Measurements from ENCODE around the gene FRMD4A.

FRMD4A gene

DNA sequence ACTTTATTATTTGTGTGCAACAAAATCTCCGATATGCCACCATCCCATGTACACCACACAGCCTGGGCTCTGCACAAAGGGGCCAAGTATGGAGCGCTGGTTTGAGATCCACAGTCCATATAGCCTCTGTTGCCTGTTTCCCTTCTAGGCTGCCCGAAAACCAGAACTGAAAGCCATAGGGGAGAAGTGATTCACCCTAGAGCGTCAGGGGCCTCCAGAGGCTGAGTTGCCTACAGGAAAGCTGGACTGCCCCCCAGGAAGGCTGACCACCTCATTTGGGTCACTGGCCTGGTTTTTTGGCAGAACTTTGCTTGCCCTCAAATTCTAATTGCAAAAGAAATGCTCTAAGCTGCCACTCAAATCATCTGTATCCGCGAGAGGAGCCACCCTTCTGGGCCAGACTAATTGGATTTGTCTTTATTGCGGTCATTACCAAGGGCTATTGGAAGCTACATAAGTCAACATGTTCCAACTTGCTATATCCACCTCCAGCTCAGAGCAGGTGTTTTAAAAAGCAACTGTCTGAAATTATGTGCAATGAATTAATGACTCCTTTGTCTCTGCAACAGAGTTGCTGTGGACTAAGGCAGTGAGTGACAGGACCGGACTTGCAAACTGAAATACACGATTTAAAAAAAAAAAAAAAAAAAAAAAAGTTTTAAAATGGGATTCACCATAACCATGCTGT, 28.3 kb upstream of the FRMD4A start:
- no peak for DNase-seq (ENCODE audit: low spot score in 2 of 2)
- Mint-ChIP-seq H3K27ac (no peak overlapping the region), H3K36me3 (no peaks in the 10 kb centered on the region), H3K4me1 (no peaks in the 10 kb centered on the region), H3K4me3 (no peak overlapping the region), H3K9me3 (no peaks in the 10 kb centered on the region), H3K27me3 (peaks cover 11% of the 10 kb centered on the region)
- no peak for ATAC-seq (ENCODE audit: low read depth)

DNA sequence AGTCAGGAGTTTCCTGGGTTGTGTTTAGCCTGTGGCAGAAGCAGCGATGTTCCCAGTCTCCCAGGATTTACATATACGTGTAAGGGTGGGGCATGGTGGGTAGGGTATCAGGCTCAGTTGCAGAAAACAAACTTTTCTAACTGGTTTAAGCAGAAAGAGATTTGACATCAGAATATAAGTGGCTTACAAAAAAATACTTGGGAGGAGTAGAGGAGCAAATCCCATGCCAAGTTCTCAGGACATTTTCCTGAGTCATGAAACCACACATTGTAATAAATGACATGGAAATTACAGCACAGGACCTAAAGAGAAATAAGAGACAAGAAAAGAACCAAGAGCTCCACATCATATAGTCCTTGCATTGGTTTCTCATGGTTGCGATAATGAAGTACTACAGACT, 26.2 kb upstream of the FRMD4A start:
- H3K4me1 Mint-ChIP-seq: no peaks in the 10 kb centered on the region
- H3K9me3 Mint-ChIP-seq: no peaks in the 10 kb centered on the region
- peaks cover 3% of the 10 kb centered on the region for H3K27me3 Mint-ChIP-seq
- no peaks in the 10 kb centered on the region for H3K36me3 Mint-ChIP-seq
- DNase-seq (ENCODE audit: low spot score in 2 of 2) (no peak), ATAC-seq (ENCODE audit: low read depth) (no peak)
- H3K4me3 Mint-ChIP-seq: no peak overlapping the region
- H3K27ac Mint-ChIP-seq: no peak overlapping the region

DNA sequence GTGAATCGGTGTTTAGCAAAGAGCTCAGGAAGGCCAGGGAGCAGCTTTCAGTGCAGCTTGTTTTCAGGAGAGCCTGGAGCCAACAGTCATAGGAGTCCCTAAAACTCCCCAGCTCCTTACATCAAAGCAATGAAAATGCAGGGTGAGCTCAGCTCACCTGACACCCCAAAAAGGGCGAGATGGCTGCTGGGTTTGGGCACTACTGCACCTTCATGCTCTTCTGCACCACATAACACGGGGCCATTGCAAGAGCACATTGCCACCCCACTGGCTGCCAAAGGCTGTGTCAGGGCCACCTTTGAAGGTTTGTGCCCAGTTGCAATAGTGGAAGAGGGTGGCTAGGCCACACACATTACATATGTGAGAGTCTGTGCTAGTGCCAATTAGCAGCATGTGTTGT, 25.0 kb upstream of the FRMD4A start:
- ATAC-seq (ENCODE audit: low read depth) (no peak), DNase-seq (ENCODE audit: low spot score in 2 of 2) (no peak)
- Mint-ChIP-seq H3K27ac (no peak overlapping the region), H3K4me3 (no peak overlapping the region), H3K9me3 (no peaks in the 10 kb centered on the region), H3K36me3 (no peaks in the 10 kb centered on the region), H3K4me1 (no peaks in the 10 kb centered on the region), H3K27me3 (peaks cover 2% of the 10 kb centered on the region)

DNA sequence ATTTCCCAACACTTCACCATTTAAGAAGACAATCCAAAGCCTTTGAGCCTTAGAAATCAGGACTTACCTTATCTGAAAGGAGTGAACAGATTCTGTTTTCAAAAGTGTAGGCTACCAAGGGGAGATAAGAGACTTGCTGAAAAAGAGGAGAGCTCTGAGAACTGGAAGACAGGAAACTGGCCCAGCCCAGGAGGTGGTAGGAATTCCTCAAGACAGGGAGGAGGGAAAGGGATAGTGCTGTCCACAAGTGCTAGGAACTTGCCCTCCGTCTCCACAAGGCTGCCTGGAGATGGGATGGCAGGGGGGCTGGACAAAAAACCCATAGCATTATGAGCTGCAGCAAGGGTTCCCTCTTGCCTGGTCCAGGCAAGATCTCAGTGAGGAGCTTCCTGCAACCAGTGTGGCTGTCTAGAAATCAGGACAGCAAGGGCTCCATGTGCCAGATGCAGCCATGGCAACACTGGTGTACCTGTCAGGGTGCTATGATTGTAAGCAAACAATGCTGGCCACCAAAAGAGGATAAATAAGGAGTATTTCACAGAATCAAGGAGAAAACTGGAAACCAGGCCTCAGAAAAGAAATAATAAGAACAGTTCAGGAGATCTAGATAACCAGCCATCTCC, 22.7 kb upstream of the FRMD4A start:
- H3K9me3 Mint-ChIP-seq: no peaks in the 10 kb centered on the region
- H3K27ac Mint-ChIP-seq: no peak overlapping the region
- no peak for ATAC-seq (ENCODE audit: low read depth)
- peaks cover 7% of the 10 kb centered on the region for H3K27me3 Mint-ChIP-seq
- H3K36me3 Mint-ChIP-seq: no peaks in the 10 kb centered on the region
- no peaks in the 10 kb centered on the region for H3K4me1 Mint-ChIP-seq
- no peak for DNase-seq (ENCODE audit: low spot score in 2 of 2)
- H3K4me3 Mint-ChIP-seq: no peak overlapping the region

DNA sequence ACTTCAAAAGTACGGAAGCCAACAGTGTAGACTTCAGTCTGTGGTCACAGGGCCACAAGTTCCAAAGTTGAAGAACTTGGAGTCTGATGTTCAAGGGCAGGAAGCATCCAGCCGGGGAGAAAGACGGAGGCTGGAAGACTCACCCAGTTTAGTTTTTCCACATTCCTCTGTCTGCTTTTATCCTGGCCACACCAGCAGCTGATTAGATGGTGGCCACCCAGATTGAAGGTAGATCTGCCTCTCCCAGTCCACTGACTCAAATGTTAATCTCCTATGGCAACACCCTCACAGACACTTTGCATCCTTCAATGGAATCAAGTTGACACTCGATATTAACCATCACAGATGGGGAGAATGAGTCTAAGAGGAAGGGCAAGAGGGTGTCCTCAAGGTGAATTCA, 19.3 kb upstream of the FRMD4A start:
- ATAC-seq (ENCODE audit: low read depth) (no peak), DNase-seq (ENCODE audit: low spot score in 2 of 2) (no peak)
- Mint-ChIP-seq H3K4me1 (no peaks in the 10 kb centered on the region), H3K27ac (no peak overlapping the region), H3K27me3 (peaks cover 14% of the 10 kb centered on the region), H3K36me3 (no peaks in the 10 kb centered on the region), H3K9me3 (no peaks in the 10 kb centered on the region), H3K4me3 (no peak overlapping the region)

DNA sequence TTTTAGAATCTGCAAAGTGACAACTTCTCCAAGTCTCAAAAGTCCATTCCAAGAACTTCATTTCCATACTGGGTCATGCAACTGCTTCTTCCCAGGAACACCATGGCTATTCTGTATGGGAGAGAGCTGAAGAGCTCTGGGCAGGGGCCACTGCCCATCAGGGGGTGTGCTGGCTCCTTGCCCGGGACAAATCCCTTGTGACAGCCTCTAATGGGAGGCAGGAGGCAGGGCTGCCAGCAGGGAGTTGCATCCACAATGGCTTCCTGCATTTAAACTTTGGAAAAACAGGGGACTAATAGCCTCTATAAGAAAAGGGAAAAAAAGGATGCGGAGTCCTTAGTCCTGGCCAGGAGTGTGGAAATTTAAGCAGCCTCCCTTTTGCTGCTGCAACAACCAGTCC, 18.4 kb upstream of the FRMD4A start:
- Mint-ChIP-seq H3K27ac (no peak overlapping the region), H3K4me1 (no peaks in the 10 kb centered on the region), H3K27me3 (peaks cover 14% of the 10 kb centered on the region), H3K36me3 (no peaks in the 10 kb centered on the region), H3K9me3 (no peaks in the 10 kb centered on the region), H3K4me3 (no peak overlapping the region)
- DNase-seq (ENCODE audit: low spot score in 2 of 2): no peak
- no peak for ATAC-seq (ENCODE audit: low read depth)

DNA sequence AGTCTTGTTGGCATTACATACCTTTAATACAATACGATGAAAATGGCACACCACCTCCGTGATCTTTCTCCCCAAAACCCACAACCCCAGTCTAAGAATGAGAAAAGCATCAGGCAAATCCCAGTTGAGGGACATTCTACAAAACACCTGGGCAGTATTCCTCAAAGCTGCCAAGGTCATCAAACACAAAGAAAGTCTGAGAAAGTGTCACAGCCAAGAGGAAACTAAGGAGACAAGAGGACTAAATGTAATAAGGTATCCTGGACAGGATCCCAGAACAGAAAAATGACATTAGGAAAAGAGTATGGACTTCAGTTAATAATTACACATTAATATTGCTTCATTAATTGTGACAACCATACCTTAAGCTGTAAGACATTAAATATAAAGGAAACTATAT, 14.5 kb upstream of the FRMD4A start:
- no peaks in the 10 kb centered on the region for H3K36me3 Mint-ChIP-seq
- H3K9me3 Mint-ChIP-seq: no peaks in the 10 kb centered on the region
- no peak overlapping the region for H3K4me3 Mint-ChIP-seq
- no peak overlapping the region for H3K27ac Mint-ChIP-seq
- peaks cover 18% of the 10 kb centered on the region for H3K27me3 Mint-ChIP-seq
- DNase-seq (ENCODE audit: low spot score in 2 of 2): no peak
- no peaks in the 10 kb centered on the region for H3K4me1 Mint-ChIP-seq
- ATAC-seq (ENCODE audit: low read depth): no peak

DNA sequence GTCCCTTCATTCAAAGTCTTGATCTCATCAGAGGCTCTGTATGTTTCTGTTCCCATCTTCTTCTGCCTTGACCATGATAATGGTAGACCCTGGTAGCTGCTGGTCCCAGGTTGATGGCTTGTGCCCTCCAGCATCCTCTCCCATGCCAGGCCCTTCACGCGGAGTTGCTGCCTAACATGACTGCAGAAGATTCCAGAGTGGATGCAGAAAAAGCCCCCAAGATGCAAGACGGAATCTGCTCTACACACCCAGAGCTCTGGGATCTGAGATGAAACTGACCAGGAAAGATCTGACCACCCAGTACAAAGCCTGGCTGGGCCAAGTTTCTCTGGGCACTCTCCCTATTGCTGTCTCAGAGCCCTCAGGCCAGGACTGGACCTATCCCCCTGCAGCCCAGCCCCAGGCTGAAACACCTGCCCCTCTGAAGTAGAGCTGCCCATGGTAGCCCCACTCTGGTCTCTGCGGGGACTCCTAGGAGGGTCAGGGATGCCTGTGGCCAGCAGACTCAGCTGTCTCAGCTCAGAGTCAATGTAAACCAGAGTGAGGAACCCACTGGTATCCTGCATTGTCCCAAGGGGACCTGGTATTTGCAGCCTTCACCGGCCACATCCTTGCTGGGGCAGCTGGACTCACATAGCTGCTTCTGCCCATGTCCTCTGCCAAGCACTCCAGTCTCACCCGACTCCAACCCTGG, 9.5 kb upstream of the FRMD4A start:
- Mint-ChIP-seq H3K36me3 (no peaks in the 10 kb centered on the region), H3K27me3 (peaks cover 9% of the 10 kb centered on the region), H3K9me3 (no peaks in the 10 kb centered on the region), H3K4me3 (no peak overlapping the region), H3K4me1 (peaks cover 2% of the 10 kb centered on the region), H3K27ac (no peak overlapping the region)
- DNase-seq (ENCODE audit: low spot score in 2 of 2): no peak
- no peak for ATAC-seq (ENCODE audit: low read depth)

DNA sequence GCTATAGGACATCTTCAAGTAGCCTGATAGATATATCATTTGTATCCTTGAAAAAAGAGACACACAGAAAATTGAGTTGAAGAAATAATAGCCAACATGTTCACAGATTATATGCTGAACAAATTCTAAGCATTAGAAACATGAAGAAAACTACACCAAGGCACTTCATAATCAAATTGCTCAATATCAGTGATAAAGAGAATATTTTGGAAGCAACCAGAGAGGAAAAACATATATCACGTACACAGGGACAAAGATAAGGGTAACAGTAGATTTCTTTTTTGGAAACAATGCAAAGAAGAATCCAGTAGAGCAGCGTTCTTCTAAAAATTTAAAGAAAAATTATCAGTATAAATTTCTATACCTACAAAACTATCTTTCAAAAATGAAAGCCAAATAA, 6.0 kb upstream of the FRMD4A start:
- no peak for ATAC-seq (ENCODE audit: low read depth)
- Mint-ChIP-seq H3K27ac (no peak overlapping the region), H3K4me3 (no peak overlapping the region), H3K9me3 (no peaks in the 10 kb centered on the region), H3K27me3 (peaks cover 9% of the 10 kb centered on the region), H3K36me3 (no peaks in the 10 kb centered on the region), H3K4me1 (peaks cover 2% of the 10 kb centered on the region)
- no peak for DNase-seq (ENCODE audit: low spot score in 2 of 2)

DNA sequence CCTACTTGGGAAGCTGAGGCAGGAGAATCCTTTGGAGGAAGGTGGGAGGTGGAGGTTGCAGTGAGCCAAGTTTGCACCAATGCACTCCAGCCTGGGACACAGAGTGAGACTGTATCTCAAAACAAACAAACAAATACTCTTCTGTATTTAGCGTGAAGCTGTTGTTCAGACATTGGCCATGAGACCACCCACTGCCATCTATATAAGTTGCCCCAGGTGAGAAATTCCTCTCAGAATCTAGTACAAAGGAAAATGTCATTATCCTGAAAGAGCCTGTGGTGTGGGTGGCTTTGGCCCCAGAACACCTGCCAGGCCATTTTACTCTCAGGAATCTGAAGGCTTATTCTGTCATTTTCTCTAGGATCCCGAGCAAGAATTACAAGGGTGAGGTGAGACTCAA, 4.0 kb upstream of the FRMD4A start:
- no peaks in the 10 kb centered on the region for H3K9me3 Mint-ChIP-seq
- DNase-seq (ENCODE audit: low spot score in 2 of 2) (no peak), ATAC-seq (ENCODE audit: low read depth) (no peak)
- H3K4me3 Mint-ChIP-seq: no peak overlapping the region
- H3K27me3 Mint-ChIP-seq: peaks cover 8% of the 10 kb centered on the region
- H3K36me3 Mint-ChIP-seq: no peaks in the 10 kb centered on the region
- H3K4me1 Mint-ChIP-seq: peaks cover 2% of the 10 kb centered on the region
- H3K27ac Mint-ChIP-seq: no peak overlapping the region

DNA sequence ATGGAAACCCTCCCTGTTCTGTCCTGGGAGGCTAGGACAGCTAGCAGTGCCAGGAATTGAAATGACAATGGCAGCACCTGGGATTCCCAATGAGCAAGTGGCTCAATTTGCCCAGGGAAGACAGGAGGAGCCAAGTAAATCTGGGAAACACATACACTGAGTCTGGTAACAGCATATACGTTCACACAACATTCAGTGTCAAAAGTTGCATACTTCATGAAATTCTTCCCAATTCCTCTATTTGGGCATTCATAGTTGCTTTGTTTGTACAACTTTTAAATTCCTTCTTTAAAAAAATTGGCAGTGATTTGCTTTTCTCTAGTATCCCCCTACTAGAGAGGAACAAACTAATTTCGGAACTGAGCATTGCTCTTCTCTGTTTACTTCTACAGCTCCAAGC, 2.9 kb upstream of the FRMD4A start:
- H3K9me3 Mint-ChIP-seq: no peaks in the 10 kb centered on the region
- H3K36me3 Mint-ChIP-seq: no peaks in the 10 kb centered on the region
- H3K27ac Mint-ChIP-seq: no peak overlapping the region
- H3K27me3 Mint-ChIP-seq: peaks cover 7% of the 10 kb centered on the region
- no peak for DNase-seq (ENCODE audit: low spot score in 2 of 2)
- H3K4me3 Mint-ChIP-seq: no peak overlapping the region
- ATAC-seq (ENCODE audit: low read depth): no peak
- H3K4me1 Mint-ChIP-seq: peaks cover 2% of the 10 kb centered on the region

DNA sequence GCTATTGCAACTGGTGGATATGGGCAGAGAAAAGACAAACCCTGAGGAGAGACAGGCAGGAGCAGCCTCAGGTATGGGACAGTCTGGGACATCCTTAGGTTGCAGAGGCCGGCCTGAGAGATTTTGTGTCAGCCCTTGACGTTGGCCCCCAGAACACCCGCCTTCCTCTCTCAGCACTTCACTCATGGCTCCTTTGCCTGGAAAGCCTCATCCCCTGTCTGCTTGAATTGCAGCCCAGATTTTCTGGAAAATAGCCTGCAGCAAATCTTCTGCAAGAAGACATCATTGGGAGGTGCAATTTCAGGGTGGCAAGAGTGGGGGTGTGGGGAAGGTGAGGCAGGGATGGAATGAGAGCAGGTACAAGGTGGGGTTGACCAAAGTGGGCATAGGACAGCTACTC, 2.2 kb upstream of the FRMD4A start:
- Mint-ChIP-seq H3K27me3 (peaks cover 7% of the 10 kb centered on the region), H3K4me1 (peaks cover 2% of the 10 kb centered on the region), H3K9me3 (no peaks in the 10 kb centered on the region), H3K36me3 (no peaks in the 10 kb centered on the region), H3K4me3 (no peak overlapping the region), H3K27ac (no peak overlapping the region)
- DNase-seq (ENCODE audit: low spot score in 2 of 2) (no peak), ATAC-seq (ENCODE audit: low read depth) (no peak)

DNA sequence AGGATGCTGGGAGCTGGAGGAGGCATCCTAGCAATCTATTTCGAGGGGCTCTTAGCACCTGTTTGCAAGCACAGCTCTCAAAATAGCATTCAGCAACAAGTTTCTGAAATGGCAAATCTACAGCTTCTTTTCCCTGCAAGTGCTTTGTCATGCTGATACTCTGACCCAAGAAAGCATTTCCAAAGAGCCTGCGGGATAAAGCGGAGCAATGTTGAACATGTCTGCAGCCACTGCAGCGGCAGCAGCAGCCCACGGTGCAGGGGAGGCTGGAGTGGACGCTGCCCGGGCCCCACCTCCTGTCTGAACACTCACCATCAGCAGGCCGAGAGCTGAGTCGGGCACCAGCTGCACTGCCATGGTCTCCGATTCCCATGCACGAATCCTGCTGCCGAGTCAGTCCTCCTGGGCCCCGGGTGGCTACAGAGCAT, 964 bp downstream of the FRMD4A start:
- no peak for DNase-seq (ENCODE audit: low spot score in 2 of 2)
- no peak for ATAC-seq (ENCODE audit: low read depth)
- no peak overlapping the region for H3K4me3 Mint-ChIP-seq
- no peak overlapping the region for H3K27ac Mint-ChIP-seq
- no peaks in the 10 kb centered on the region for H3K36me3 Mint-ChIP-seq
- no peaks in the 10 kb centered on the region for H3K9me3 Mint-ChIP-seq
- no peaks in the 10 kb centered on the region for H3K4me1 Mint-ChIP-seq
- H3K27me3 Mint-ChIP-seq: peaks cover 17% of the 10 kb centered on the region

DNA sequence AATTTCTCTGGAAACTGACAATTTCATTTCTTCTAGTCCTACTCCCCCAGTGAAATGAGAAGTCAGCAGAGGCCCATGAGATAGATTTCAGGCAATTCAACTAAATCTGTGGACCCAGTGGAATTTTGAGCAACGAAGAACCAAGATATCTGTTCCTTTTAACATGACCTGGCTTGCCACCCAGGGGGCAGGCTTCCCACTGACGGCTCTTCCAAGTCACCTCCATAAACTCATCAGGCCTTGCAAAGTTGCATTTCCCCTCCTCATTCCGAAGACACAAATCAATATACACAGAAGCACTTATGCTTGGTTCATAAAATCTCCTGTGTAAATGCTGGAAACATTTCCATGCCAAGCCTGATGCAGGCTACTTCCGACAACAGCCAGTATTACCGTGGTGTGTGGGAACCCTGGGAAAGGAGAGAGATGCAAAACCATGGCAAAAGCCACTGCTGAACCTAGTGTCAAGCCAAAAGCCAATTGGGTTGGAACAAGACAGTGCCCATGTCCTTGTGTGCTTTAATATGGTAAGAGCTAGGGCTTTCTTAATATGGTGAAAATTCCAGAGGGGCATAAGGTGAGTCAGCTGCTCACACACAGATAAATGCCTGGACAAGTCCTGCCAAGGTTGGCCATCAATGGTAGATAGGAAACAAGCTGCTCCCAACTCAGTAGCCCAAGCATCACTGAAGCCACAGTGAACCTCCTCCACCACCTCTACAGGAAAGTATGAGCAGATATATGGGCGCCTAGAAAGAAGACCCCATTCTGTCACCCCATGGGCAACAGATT, 1.6 kb downstream of the FRMD4A start:
- no peak overlapping the region for H3K4me3 Mint-ChIP-seq
- peaks cover 17% of the 10 kb centered on the region for H3K27me3 Mint-ChIP-seq
- no peak for DNase-seq (ENCODE audit: low spot score in 2 of 2)
- no peaks in the 10 kb centered on the region for H3K9me3 Mint-ChIP-seq
- H3K36me3 Mint-ChIP-seq: no peaks in the 10 kb centered on the region
- no peaks in the 10 kb centered on the region for H3K4me1 Mint-ChIP-seq
- no peak for ATAC-seq (ENCODE audit: low read depth)
- no peak overlapping the region for H3K27ac Mint-ChIP-seq

Data from memory B cell (primary cell).